ENCODE data around the gene TRPM3.
A peak's percentile ranks its signal among the peaks of the same experiment; 100 is the strongest.

Gene TRPM3

DNA sequence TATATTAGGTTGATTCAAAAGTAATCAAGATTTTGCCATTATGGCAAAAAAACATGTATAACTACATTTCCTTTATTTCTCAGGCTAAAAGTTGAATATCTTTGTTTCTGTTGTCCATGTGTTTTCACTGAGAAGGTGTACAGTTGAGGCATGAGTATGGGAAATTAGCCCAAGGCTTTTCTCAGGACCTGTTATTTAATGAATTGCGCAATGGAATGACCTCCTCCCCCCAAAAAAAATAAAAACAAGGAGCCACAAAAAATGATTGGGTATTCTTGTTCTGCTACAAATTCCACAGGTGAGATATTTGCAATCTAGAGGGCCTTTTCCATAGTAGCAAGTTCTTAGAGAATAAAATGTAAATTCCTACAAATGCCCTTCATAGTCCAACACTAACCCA, 186.8 kb downstream of the TRPM3 start:
- in situ Hi-C loops (cut with HindIII; ENCODE audit: low pct_ligation_motif_present, low sequenced_read_pairs), result no loop called here

DNA sequence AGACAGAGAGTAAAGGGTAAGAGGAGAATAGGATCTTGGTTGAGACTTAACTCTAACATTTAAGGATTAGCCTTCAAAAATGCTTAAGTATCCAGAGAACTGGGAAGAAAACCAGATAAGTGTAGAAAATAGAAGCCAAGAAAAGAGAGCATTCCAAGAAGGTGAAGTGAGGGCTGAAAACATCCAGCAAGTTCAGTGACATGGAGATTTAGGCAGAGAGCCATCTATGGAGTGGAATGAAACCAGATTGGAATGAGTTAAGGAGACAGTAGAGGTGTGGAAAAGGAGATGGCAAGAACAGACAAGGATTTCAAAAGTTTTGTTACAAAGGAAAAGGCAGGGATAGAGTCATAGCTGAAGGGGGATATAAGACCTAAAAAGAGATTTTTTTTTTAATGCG, 188.1 kb downstream of the TRPM3 start:
- Histone ChIP-seq H3K4me3 (ENCODE audit: low read depth, low read length) (no peak overlapping the region), H3K27me3 (replicated peaks) (no peaks in the 10 kb centered on the region), H3K27ac (no peak overlapping the region), H3K36me3 (replicated peaks) (no peaks in the 10 kb centered on the region)
- no peak for DNase-seq
- in situ Hi-C loops (cut with HindIII; ENCODE audit: low pct_ligation_motif_present, low sequenced_read_pairs), result no loop called here
- TF ChIP-seq, protein P1, sequence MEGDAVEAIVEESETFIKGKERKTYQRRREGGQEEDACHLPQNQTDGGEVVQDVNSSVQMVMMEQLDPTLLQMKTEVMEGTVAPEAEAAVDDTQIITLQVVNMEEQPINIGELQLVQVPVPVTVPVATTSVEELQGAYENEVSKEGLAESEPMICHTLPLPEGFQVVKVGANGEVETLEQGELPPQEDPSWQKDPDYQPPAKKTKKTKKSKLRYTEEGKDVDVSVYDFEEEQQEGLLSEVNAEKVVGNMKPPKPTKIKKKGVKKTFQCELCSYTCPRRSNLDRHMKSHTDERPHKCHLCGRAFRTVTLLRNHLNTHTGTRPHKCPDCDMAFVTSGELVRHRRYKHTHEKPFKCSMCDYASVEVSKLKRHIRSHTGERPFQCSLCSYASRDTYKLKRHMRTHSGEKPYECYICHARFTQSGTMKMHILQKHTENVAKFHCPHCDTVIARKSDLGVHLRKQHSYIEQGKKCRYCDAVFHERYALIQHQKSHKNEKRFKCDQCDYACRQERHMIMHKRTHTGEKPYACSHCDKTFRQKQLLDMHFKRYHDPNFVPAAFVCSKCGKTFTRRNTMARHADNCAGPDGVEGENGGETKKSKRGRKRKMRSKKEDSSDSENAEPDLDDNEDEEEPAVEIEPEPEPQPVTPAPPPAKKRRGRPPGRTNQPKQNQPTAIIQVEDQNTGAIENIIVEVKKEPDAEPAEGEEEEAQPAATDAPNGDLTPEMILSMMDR (IDR thresholded peaks at IDR 0.05; ENCODE audit: low read depth, low read length, missing control alignments), result no peak

More for the DNA sequence above, 186.8 kb downstream of the TRPM3 start:
- Histone ChIP-seq H3K4me3 (ENCODE audit: low read depth, low read length) (no peak overlapping the region), H3K27ac (no peak overlapping the region), H3K36me3 (replicated peaks) (no peaks in the 10 kb centered on the region), H3K27me3 (replicated peaks) (no peaks in the 10 kb centered on the region)
- TF ChIP-seq, protein P1 (IDR thresholded peaks at IDR 0.05; ENCODE audit: low read depth, low read length, missing control alignments), result no peak
- DNase-seq, result no peak

DNA sequence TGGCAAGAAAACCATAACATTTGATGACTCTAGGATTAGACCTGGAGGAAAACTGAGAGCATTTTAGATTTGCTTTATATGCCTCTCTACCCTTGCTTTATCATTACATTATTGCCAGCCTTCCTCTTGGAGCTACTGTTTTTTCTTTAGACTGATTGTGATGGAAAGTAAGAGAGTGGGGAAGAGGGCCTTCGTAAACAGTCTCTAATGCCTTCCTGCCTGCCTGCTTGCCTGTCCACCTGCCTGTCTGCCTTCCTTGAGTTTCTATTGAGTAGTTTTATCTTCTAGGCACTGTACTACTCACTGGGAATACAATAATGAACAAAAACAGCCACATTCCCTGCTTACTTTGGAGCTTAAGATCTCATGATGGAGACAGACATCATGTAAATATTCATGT, 189.3 kb downstream of the TRPM3 start:
- H3K27ac ChIP-seq, result no peak overlapping the region
- TF ChIP-seq, protein P1 (IDR thresholded peaks at IDR 0.05; ENCODE audit: low read depth, low read length, missing control alignments), result no peak
- H3K27me3 ChIP-seq (replicated peaks), result no peaks in the 10 kb centered on the region
- DNase-seq, result no peak
- H3K4me3 ChIP-seq (ENCODE audit: low read depth, low read length), result no peak overlapping the region
- no peaks in the 10 kb centered on the region for H3K36me3 ChIP-seq (replicated peaks)
- in situ Hi-C loops (cut with HindIII; ENCODE audit: low pct_ligation_motif_present, low sequenced_read_pairs), result no loop called here

DNA sequence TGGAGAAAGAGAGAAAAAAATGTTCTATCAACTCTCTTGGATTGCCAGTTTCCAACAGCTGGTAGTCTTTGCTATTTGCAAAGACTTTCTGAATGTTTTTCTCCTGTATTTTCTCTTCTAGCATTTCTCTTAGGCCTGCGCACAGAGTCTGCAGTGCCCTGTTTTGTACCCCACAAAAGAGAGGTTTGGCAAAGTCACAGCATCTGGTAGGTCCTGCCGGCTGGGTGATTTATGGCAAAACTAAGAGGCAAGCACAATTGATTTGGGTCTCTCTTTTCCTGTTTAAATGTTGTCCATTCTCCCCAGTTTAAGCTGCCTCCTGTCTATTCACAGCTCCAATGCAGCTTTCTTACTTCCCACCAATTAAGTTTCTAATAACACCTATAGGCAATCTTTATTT, 193.9 kb downstream of the TRPM3 start:
- TF ChIP-seq, protein P1 (IDR thresholded peaks at IDR 0.05; ENCODE audit: low read depth, low read length, missing control alignments), result no peak
- in situ Hi-C loops (cut with HindIII; ENCODE audit: low pct_ligation_motif_present, low sequenced_read_pairs), result no loop called here
- Histone ChIP-seq H3K27me3 (replicated peaks) (no peaks in the 10 kb centered on the region), H3K4me3 (ENCODE audit: low read depth, low read length) (no peak overlapping the region), H3K27ac (no peak overlapping the region), H3K36me3 (replicated peaks) (no peaks in the 10 kb centered on the region)
- DNase-seq, result no peak

DNA sequence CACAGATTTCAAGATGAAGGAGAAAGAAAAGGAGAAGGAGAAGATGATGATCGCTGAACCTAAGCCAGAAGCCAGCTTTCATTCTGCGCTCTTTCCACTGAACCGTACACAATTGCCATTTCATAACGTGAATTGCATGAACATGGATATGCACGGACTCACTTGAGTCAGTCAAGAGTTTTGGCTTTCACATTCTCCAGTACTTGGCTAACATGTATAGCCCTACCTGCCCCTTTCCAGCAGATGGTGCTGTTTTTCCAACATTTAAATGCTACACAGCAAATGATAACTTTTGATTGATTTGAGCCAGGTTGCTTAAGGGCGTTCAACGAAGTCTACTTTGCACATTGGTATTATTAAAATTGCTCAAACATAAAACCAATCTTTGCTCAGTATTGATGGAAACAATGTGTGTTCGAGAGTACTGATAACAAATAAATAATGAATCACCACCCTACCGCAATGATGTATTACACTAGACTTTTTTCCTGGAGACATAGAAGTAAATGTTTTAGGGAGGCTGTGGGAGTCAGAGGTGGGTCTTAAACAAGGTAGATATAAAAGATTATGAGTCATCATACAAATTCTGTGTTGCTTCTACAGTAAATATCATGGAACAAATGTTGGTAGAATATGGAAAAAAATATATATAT, 196.4 kb downstream of the TRPM3 start:
- peak; percentile 81 for DNase-seq
- H3K36me3 ChIP-seq (replicated peaks), result no peaks in the 10 kb centered on the region
- H3K27ac ChIP-seq, result peak overlapping the region; percentile 24
- in situ Hi-C loops (cut with HindIII; ENCODE audit: low pct_ligation_motif_present, low sequenced_read_pairs), result no loop called here
- peak overlapping the region; percentile 13 for H3K4me3 ChIP-seq (ENCODE audit: low read depth, low read length)
- no peaks in the 10 kb centered on the region for H3K27me3 ChIP-seq (replicated peaks)
- TF ChIP-seq, protein P1 (IDR thresholded peaks at IDR 0.05; ENCODE audit: low read depth, low read length, missing control alignments), result peak; percentile 86

DNA sequence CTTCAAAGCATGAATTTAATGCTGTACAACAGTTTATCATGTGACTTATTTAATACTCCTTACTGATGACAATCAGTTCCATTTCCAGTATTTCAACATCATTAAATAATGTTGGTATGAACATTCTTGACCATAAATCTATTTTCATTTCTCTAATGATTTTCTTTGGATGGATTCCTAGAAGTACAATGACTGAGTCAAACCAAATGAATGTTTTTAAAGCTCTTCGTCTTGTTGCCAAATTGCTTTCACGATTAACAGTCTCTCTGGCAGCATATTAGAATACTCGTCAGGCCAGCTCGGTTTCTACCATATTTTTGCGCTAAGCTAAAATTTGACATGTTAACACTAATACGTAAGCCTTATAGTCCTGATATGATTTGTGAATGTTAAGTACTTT, 197.0 kb downstream of the TRPM3 start:
- H3K27ac ChIP-seq, result peak overlapping the region; percentile 24
- TF ChIP-seq, protein P1 (IDR thresholded peaks at IDR 0.05; ENCODE audit: low read depth, low read length, missing control alignments), result no peak
- no peaks in the 10 kb centered on the region for H3K36me3 ChIP-seq (replicated peaks)
- DNase-seq, result peak; percentile 41
- in situ Hi-C loops (cut with HindIII; ENCODE audit: low pct_ligation_motif_present, low sequenced_read_pairs), result no loop called here
- peak overlapping the region; percentile 13 for H3K4me3 ChIP-seq (ENCODE audit: low read depth, low read length)
- no peaks in the 10 kb centered on the region for H3K27me3 ChIP-seq (replicated peaks)
